ENCODE data around the gene C11orf21. TPM values are rescaled to one million over a fixed set of nuclear protein-coding genes. Genes with fewer than 3 reads are reported as not detected.
A peak's percentile ranks its signal among the peaks of the same experiment; 100 is the strongest.
"Not testable (repeated sequence)": the region's sequence is repeated elsewhere in the genome, so short reads cannot be mapped to it uniquely, and the experiment has no call there.

The C11orf21 gene
- total and polyA plus RNA-seq, 8 donors: 1.2 to 6.9 (median 1.8) TPM

DNA sequence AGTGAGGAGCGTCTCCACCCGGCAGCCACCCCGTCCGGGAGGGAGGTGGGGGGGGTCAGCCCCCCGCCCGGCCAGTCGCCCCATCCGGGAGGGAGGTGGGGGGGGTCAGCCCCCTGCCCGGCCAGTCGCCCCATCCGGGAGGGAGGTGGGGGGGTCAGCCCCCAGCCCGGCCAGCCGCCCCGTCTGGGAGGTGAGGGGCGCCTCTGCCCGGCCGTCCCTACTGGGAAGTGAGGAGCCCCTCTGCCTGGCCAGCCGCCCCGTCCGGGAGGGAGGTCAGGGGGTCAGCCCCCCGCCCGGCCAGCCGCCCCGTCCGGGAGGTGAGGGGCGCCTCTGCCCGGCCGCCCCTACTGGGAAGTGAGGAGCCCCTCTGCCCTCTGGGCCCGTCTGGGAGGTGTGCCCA, 30.9 kb upstream of the C11orf21 start:
- H3K27ac ChIP-seq; H3K4me1 ChIP-seq; H3K36me3 ChIP-seq; DNase-seq; H3K4me3 ChIP-seq; ATAC-seq; H3K27me3 ChIP-seq; intact Hi-C loops (cut with DNase I): not testable (repeated sequence)
- peaks cover 0 to 11% of the 10 kb centered on the region in 2 donors for H3K9me3 ChIP-seq

DNA sequence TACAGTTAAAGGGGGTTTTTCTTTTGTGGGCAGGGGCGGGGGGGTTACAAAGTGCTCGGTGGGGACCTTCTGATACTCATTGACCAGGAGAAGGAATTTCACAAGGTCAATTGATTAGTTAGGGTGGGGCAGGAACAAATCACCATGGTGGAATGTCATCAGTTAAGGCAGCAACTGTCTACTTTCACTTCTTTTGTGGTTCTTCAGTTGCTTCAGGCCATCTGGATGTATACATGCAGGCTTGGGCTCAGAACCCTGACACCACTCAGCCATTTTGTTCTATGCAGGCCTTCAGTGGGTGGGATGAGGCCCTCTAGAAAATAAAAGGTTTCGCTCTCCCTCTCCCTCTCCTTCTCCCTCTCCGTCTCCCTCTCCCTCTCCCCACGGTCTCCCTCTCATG, 29.7 kb upstream of the C11orf21 start:
- H3K4me3 ChIP-seq: no peak overlapping the region
- ATAC-seq (no peak), DNase-seq (no peak)
- H3K27me3 ChIP-seq: no peaks in the 10 kb centered on the region
- H3K9me3 ChIP-seq: peaks cover 0 to 11% of the 10 kb centered on the region in 2 donors
- no peak overlapping the region for H3K27ac ChIP-seq
- intact Hi-C loops (cut with DNase I): no loop called here
- H3K4me1 ChIP-seq: no peaks in the 10 kb centered on the region
- TF ChIP-seq, protein P1, sequence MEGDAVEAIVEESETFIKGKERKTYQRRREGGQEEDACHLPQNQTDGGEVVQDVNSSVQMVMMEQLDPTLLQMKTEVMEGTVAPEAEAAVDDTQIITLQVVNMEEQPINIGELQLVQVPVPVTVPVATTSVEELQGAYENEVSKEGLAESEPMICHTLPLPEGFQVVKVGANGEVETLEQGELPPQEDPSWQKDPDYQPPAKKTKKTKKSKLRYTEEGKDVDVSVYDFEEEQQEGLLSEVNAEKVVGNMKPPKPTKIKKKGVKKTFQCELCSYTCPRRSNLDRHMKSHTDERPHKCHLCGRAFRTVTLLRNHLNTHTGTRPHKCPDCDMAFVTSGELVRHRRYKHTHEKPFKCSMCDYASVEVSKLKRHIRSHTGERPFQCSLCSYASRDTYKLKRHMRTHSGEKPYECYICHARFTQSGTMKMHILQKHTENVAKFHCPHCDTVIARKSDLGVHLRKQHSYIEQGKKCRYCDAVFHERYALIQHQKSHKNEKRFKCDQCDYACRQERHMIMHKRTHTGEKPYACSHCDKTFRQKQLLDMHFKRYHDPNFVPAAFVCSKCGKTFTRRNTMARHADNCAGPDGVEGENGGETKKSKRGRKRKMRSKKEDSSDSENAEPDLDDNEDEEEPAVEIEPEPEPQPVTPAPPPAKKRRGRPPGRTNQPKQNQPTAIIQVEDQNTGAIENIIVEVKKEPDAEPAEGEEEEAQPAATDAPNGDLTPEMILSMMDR (IDR thresholded peaks at IDR 0.05): no peak
- no peaks in the 10 kb centered on the region for H3K36me3 ChIP-seq

DNA sequence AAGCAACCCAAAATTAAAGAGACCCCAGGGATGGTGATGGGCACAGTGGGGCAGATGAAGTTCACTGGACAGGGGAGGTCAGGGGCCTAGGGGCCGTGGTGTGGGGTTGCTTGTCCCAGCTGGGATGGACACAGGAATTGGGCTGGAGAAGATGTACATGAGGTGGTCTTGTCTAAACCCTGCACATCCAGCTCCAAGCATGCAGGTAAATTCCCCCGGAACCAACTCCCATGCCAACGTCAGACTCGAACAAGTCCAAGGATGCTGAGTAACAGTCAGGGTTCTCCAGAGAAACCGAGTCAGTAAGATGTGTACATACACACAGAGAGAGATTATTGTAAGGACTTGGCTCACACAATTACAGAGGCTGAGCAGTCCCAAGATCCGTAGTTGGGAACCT, 29.0 kb upstream of the C11orf21 start:
- H3K4me1 ChIP-seq: no peaks in the 10 kb centered on the region
- ATAC-seq (no peak), DNase-seq (no peak)
- TF ChIP-seq, protein P1 (IDR thresholded peaks at IDR 0.05): no peak
- no peak overlapping the region for H3K27ac ChIP-seq
- H3K4me3 ChIP-seq: no peak overlapping the region
- H3K9me3 ChIP-seq: peaks cover 0 to 11% of the 10 kb centered on the region in 2 donors
- H3K36me3 ChIP-seq: no peaks in the 10 kb centered on the region
- intact Hi-C loops (cut with DNase I): no loop called here
- no peaks in the 10 kb centered on the region for H3K27me3 ChIP-seq

DNA sequence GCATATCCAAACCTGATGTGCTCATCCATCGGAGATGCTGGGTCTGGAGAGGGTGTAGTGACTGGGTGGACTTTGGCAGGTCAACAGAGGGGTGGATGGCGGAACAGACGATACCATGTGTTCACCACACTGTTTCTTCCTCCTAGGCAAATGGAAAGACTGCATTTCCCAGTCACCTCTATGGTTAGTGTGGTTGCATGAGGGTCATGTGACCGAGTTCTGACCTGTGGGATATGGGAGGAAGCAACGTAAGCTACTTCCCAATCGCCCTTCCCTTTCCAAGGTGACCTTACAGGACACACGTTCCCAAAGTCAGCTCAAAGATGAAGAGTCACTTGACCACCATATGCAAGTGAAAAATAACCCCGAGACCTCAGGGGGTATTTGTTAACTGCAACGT, 27.8 kb upstream of the C11orf21 start:
- TF ChIP-seq, protein P1 (IDR thresholded peaks at IDR 0.05): no peak
- H3K27me3 ChIP-seq: no peaks in the 10 kb centered on the region
- no peaks in the 10 kb centered on the region for H3K4me1 ChIP-seq
- H3K4me3 ChIP-seq: no peak overlapping the region
- no peaks in the 10 kb centered on the region for H3K36me3 ChIP-seq
- intact Hi-C loops (cut with DNase I): no loop called here
- DNase-seq (no peak), ATAC-seq (no peak)
- peaks cover 0 to 11% of the 10 kb centered on the region in 2 donors for H3K9me3 ChIP-seq
- no peak overlapping the region for H3K27ac ChIP-seq

DNA sequence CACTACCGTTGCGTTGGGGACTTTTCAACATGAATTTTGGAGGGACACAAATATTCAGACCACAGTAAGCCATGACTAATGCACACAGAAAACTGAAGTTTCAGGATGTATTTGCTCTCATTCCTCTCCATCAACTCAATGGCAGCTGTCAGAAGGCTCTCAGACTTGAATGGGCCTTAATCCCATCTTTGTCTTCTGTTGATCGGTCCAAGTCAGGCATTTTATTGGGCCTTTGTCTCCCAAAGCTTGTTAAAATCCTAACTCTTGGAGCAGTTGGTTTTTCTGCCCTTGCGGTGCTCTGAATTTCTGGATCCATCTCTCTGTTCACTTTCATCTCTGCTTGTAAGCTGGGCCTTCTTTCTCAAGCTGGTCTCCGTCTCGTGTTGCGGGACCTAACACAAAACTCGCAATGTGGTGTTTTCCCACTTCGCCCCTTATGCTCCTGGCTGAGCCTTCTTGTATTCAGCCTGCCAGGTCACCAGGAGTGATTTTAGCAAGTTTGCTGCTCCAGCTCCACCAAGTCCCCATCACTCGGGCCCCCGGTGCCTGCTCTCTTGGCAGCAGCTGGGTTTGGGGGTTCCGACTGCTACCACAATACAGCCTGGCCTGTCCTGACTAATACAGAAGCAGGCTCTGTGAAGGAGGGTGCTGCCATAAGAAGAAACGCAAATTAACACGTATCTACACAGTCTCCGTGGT, 27.1 kb upstream of the C11orf21 start:
- intact Hi-C loops (cut with DNase I): no loop called here
- H3K4me1 ChIP-seq: no peaks in the 10 kb centered on the region
- H3K9me3 ChIP-seq: peaks cover 0 to 11% of the 10 kb centered on the region in 2 donors
- no peaks in the 10 kb centered on the region for H3K36me3 ChIP-seq
- ATAC-seq: no peak
- no peak for DNase-seq
- H3K27me3 ChIP-seq: no peaks in the 10 kb centered on the region
- H3K27ac ChIP-seq: no peak overlapping the region
- TF ChIP-seq, protein P1 (IDR thresholded peaks at IDR 0.05): no peak
- no peak overlapping the region for H3K4me3 ChIP-seq

DNA sequence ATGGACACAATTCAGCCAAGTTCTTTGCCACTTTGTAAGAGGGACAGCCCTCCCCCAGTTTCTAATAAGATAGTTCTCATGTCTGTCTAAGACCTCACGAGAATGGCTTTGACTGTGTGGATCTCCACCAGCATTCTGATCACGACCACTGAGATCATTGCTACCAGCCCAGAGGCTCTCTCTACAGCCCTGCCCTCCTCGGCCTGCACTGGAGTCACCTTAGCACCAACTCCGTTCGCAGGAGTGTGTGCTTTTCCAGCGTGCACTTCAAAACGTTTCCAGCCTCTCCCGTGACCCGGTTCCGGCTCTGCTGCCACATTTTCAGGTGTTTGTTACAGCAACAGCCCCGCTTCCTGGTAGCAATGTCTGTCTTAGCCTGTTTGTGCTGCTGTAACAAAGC, 26.3 kb upstream of the C11orf21 start:
- no peaks in the 10 kb centered on the region for H3K4me1 ChIP-seq
- DNase-seq (peak in 1 of 4 donors; percentile 40), ATAC-seq (no peak)
- no peaks in the 10 kb centered on the region for H3K27me3 ChIP-seq
- no peak overlapping the region for H3K27ac ChIP-seq
- TF ChIP-seq, protein P1 (IDR thresholded peaks at IDR 0.05): no peak
- H3K36me3 ChIP-seq: no peaks in the 10 kb centered on the region
- peaks cover 0 to 11% of the 10 kb centered on the region in 2 donors for H3K9me3 ChIP-seq
- intact Hi-C loops (cut with DNase I): no loop called here
- H3K4me3 ChIP-seq: no peak overlapping the region
